ENCODE measurements around the gene UBL3.

The UBL3 gene

DNA sequence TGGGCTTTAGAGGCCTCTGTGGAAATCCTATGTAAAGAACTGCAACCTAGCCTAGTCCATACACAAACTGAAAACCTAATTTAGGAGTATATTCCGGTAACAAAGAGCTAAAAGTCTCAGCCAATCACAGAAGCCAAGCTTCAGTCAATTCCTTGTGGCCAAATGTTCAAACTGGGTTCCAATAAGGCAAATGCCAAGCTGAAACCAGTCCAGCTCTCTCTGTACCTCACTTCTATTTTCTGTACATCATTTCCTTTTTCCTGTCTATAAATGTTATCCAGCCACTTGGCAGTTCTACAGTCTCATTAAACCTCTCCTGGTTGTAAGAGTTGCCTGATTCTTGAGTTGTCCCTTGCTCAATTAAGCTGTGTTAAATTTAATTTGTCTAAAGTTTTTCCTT, 31.7 kb upstream of the UBL3 start:
- no peak overlapping the region for H3K27ac ChIP-seq (ENCODE audit: low read length)
- no peak for TF ChIP-seq EZH2phosphoT487 (IDR thresholded peaks at IDR 0.05; ENCODE audit: low read depth)
- TF ChIP-seq, protein P1, sequence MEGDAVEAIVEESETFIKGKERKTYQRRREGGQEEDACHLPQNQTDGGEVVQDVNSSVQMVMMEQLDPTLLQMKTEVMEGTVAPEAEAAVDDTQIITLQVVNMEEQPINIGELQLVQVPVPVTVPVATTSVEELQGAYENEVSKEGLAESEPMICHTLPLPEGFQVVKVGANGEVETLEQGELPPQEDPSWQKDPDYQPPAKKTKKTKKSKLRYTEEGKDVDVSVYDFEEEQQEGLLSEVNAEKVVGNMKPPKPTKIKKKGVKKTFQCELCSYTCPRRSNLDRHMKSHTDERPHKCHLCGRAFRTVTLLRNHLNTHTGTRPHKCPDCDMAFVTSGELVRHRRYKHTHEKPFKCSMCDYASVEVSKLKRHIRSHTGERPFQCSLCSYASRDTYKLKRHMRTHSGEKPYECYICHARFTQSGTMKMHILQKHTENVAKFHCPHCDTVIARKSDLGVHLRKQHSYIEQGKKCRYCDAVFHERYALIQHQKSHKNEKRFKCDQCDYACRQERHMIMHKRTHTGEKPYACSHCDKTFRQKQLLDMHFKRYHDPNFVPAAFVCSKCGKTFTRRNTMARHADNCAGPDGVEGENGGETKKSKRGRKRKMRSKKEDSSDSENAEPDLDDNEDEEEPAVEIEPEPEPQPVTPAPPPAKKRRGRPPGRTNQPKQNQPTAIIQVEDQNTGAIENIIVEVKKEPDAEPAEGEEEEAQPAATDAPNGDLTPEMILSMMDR (IDR thresholded peaks at IDR 0.05; ENCODE audit: low read depth, low read length): no peak
- H2AFZ ChIP-seq (ENCODE audit: low read depth, low read length): no peak overlapping the region
- no peaks in the 10 kb centered on the region for H3K9me3 ChIP-seq (ENCODE audit: insufficient read depth, low read length)
- H3K79me2 ChIP-seq (ENCODE audit: low read length): no peaks in the 10 kb centered on the region
- H3K4me2 ChIP-seq (ENCODE audit: low read length): no peak overlapping the region
- no peak overlapping the region for H3K9ac ChIP-seq (ENCODE audit: low read length)
- H3K27me3 ChIP-seq (ENCODE audit: low read depth, low read length): peaks cover 11% of the 10 kb centered on the region
- no peak overlapping the region for H3K4me3 ChIP-seq (ENCODE audit: low read length)
- no peaks in the 10 kb centered on the region for H3K4me1 ChIP-seq (ENCODE audit: low read length)
- no peaks in the 10 kb centered on the region for H4K20me1 ChIP-seq (ENCODE audit: insufficient read depth, low read length)
- H3K36me3 ChIP-seq (replicated peaks; ENCODE audit: low read depth, low read length): no peaks in the 10 kb centered on the region

DNA sequence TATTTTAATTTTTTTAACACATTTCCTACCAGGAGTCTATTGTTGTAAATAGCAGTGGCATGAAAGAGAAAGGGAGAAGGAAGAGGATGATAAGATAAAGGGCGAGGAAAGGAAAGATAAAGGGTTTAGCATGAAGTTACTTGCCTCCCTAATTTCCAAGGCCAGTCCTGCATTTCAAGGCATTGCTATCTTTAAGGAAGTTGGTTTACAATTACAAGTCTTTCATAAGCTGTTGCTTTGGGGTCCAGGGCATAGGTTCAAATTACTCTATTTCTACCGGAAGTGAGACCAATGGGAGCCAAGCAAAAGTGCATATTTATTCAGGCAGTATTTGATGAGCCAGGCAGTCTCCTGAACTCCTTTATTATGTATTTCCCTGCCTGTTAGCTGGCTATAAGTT, 27.7 kb upstream of the UBL3 start:
- no peaks in the 10 kb centered on the region for H4K20me1 ChIP-seq (ENCODE audit: insufficient read depth, low read length)
- no peaks in the 10 kb centered on the region for H3K4me1 ChIP-seq (ENCODE audit: low read length)
- H3K79me2 ChIP-seq (ENCODE audit: low read length): no peaks in the 10 kb centered on the region
- TF ChIP-seq, protein P1 (IDR thresholded peaks at IDR 0.05; ENCODE audit: low read depth, low read length): no peak
- TF ChIP-seq EZH2phosphoT487 (IDR thresholded peaks at IDR 0.05; ENCODE audit: low read depth): no peak
- no peak overlapping the region for H3K9ac ChIP-seq (ENCODE audit: low read length)
- no peaks in the 10 kb centered on the region for H3K9me3 ChIP-seq (ENCODE audit: insufficient read depth, low read length)
- no peaks in the 10 kb centered on the region for H3K36me3 ChIP-seq (replicated peaks; ENCODE audit: low read depth, low read length)
- H2AFZ ChIP-seq (ENCODE audit: low read depth, low read length): no peak overlapping the region
- H3K27ac ChIP-seq (ENCODE audit: low read length): no peak overlapping the region
- no peak overlapping the region for H3K4me3 ChIP-seq (ENCODE audit: low read length)
- no peak overlapping the region for H3K4me2 ChIP-seq (ENCODE audit: low read length)
- H3K27me3 ChIP-seq (ENCODE audit: low read depth, low read length): peaks cover 37% of the 10 kb centered on the region

DNA sequence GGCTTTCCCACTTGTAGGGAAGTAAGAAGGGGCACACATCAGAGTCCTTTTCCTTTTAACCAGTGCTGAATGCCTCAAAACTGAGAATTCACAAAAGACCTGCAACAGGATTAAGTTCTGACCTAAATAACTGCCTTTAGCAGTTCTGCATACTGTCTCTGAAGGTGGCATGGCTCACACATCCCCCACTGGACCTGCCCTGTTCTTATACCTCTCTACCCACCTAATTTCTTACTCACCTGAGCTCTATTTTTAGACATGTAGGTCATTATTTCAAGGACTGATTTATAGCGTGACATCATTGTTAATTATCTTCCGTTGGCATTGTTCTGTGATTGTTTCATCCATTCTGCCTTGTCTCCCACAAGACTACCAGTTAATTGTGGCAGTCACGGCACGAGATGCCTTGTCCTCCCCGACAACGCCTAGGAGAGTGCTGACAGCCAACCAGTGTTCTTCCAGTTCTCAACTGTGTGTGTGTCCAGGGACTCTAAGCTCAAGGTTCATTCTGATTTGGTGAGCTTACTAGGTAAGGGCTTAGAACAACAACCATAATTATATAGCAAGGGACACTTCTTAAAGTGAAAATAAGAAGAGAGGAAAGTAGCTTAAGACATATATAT, 27.1 kb upstream of the UBL3 start:
- TF ChIP-seq EZH2phosphoT487 (IDR thresholded peaks at IDR 0.05; ENCODE audit: low read depth): no peak
- TF ChIP-seq, protein P1 (IDR thresholded peaks at IDR 0.05; ENCODE audit: low read depth, low read length): no peak
- Histone ChIP-seq H3K27ac (ENCODE audit: low read length) (no peak overlapping the region), H3K79me2 (ENCODE audit: low read length) (no peaks in the 10 kb centered on the region), H3K27me3 (ENCODE audit: low read depth, low read length) (peaks cover 42% of the 10 kb centered on the region), H3K36me3 (replicated peaks; ENCODE audit: low read depth, low read length) (no peaks in the 10 kb centered on the region), H3K4me3 (ENCODE audit: low read length) (no peak overlapping the region), H3K4me1 (ENCODE audit: low read length) (no peaks in the 10 kb centered on the region), H3K9ac (ENCODE audit: low read length) (no peak overlapping the region), H3K4me2 (ENCODE audit: low read length) (no peak overlapping the region), H2AFZ (ENCODE audit: low read depth, low read length) (no peak overlapping the region), H3K9me3 (ENCODE audit: insufficient read depth, low read length) (no peaks in the 10 kb centered on the region), H4K20me1 (ENCODE audit: insufficient read depth, low read length) (no peaks in the 10 kb centered on the region)

DNA sequence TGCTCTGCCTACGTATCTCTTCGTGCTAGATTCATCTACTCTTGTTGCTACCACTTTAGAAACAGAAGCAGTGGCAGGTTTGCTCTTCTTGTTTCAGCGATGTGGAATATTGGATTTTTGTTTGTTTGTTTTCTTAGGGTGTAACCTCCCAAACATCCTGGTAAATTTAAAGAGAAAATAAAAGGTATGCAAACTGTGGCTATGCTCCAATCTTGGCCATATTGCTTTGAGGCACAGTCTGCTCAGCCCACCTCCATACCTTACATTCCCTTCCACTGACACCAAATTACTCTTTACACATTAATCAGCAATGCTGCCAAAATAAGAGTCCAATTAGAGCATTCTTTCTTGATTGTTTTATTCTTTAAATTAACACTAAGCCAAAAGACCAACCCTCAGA, 25.2 kb upstream of the UBL3 start:
- Histone ChIP-seq H3K27me3 (ENCODE audit: low read depth, low read length) (peaks cover 46% of the 10 kb centered on the region), H2AFZ (ENCODE audit: low read depth, low read length) (no peak overlapping the region), H3K79me2 (ENCODE audit: low read length) (no peaks in the 10 kb centered on the region), H3K4me3 (ENCODE audit: low read length) (no peak overlapping the region), H3K4me2 (ENCODE audit: low read length) (no peak overlapping the region), H3K9me3 (ENCODE audit: insufficient read depth, low read length) (no peaks in the 10 kb centered on the region), H3K4me1 (ENCODE audit: low read length) (no peaks in the 10 kb centered on the region), H3K9ac (ENCODE audit: low read length) (no peak overlapping the region), H3K36me3 (replicated peaks; ENCODE audit: low read depth, low read length) (no peaks in the 10 kb centered on the region), H3K27ac (ENCODE audit: low read length) (no peak overlapping the region), H4K20me1 (ENCODE audit: insufficient read depth, low read length) (no peaks in the 10 kb centered on the region)
- TF ChIP-seq, protein P1 (IDR thresholded peaks at IDR 0.05; ENCODE audit: low read depth, low read length): no peak
- no peak for TF ChIP-seq EZH2phosphoT487 (IDR thresholded peaks at IDR 0.05; ENCODE audit: low read depth)

Data from OCI-LY3 (cell line).